ENCODE data around the gene CRYGN. TPM values are rescaled to one million over a fixed set of nuclear protein-coding genes. Genes with fewer than 3 reads are reported as not detected.
A peak's percentile ranks its signal among the peaks of the same experiment; 100 is the strongest.

Gene CRYGN
- total RNA-seq, 2 experiments from 2014 or later, result 0.35 TPM; not detected in 1

- ChIA-PET CTCF (interaction anchor here (1.0 to 1.2 kb wide), 2 partner anchors 10 to 23 kb away, joined by 3 to 4 read pairs; no protein-coding TSS in a partner anchor), POLR2A (no interaction called here)
- H3K36me3 Mint-ChIP-seq (ENCODE audit: low read depth), result peaks cover 84% of the 10 kb centered on the region
Observed at GRCh38 chr7:151470711-151471110, 30.8 kb upstream of the CRYGN start.

GRCh38 chr7:151469281-151469680 is 29.3 kb upstream of the CRYGN start:
- CTCF ChIA-PET, result no interaction called here
- DNase-seq, result no peak

More at GRCh38 chr7:151470711-151471110, 30.8 kb upstream of the CRYGN start:
- Mint-ChIP-seq H3K4me3 (no peak overlapping the region), H3K9me3 (no peaks in the 10 kb centered on the region), H3K27me3 (no peaks in the 10 kb centered on the region), H3K4me1 (peaks cover 58% of the 10 kb centered on the region), H3K27ac (no peak overlapping the region)
- DNase-seq, result no peak

GRCh38 chr7:151468217-151469018 is 28.5 kb upstream of the CRYGN start:
- peaks cover 50% of the 10 kb centered on the region for H3K4me1 Mint-ChIP-seq
- H3K9me3 Mint-ChIP-seq, result peaks cover 7% of the 10 kb centered on the region
- CTCF ChIA-PET, result no interaction called here
- POLR2A ChIA-PET, result no interaction called here
- no peak overlapping the region for H3K4me3 Mint-ChIP-seq
- DNase-seq, result no peak
- H3K36me3 Mint-ChIP-seq (ENCODE audit: low read depth), result peaks cover 94% of the 10 kb centered on the region
- H3K27ac Mint-ChIP-seq, result peak overlapping the region; percentile 29
- H3K27me3 Mint-ChIP-seq, result no peaks in the 10 kb centered on the region

More at GRCh38 chr7:151469281-151469680, 29.3 kb upstream of the CRYGN start:
- H3K36me3 Mint-ChIP-seq (ENCODE audit: low read depth), result peaks cover 94% of the 10 kb centered on the region
- no peaks in the 10 kb centered on the region for H3K9me3 Mint-ChIP-seq
- H3K4me1 Mint-ChIP-seq, result peaks cover 59% of the 10 kb centered on the region
- H3K27ac Mint-ChIP-seq, result peak overlapping the region; percentile 28
- H3K4me3 Mint-ChIP-seq, result no peak overlapping the region
- H3K27me3 Mint-ChIP-seq, result no peaks in the 10 kb centered on the region
- POLR2A ChIA-PET, result no interaction called here

GRCh38 chr7:151465169-151465568 is 25.2 kb upstream of the CRYGN start:
- DNase-seq, result no peak
- peaks cover 5% of the 10 kb centered on the region for H3K27me3 Mint-ChIP-seq
- no peak overlapping the region for H3K27ac Mint-ChIP-seq
- peaks cover 21% of the 10 kb centered on the region for H3K9me3 Mint-ChIP-seq
- ChIA-PET CTCF (no interaction called here), POLR2A (no interaction called here)
- peaks cover 23% of the 10 kb centered on the region for H3K4me1 Mint-ChIP-seq
- H3K36me3 Mint-ChIP-seq (ENCODE audit: low read depth), result peaks cover 79% of the 10 kb centered on the region
- H3K4me3 Mint-ChIP-seq, result no peak overlapping the region

- H3K27ac Mint-ChIP-seq, result no peak overlapping the region
- no peak for DNase-seq
- peaks cover 5% of the 10 kb centered on the region for H3K27me3 Mint-ChIP-seq
- H3K36me3 Mint-ChIP-seq (ENCODE audit: low read depth), result peaks cover 51% of the 10 kb centered on the region
- no peak overlapping the region for H3K4me3 Mint-ChIP-seq
- H3K9me3 Mint-ChIP-seq, result peaks cover 21% of the 10 kb centered on the region
- ChIA-PET POLR2A (interaction anchor here (0.9 to 1.6 kb wide), 3 partner anchors 9 to 58 kb away, joined by 3 read pairs; partner anchors contain the start of gene RHEB), CTCF (interaction anchor here (1.2 kb wide), 1 partner anchor 14 kb away, joined by 3 read pairs; no protein-coding TSS in a partner anchor)
- peaks cover 3% of the 10 kb centered on the region for H3K4me1 Mint-ChIP-seq
Observed at GRCh38 chr7:151462306-151462779, 22.4 kb upstream of the CRYGN start.

GRCh38 chr7:151461942-151462230 is 21.9 kb upstream of the CRYGN start:
- H3K27me3 Mint-ChIP-seq, result peaks cover 5% of the 10 kb centered on the region
- no peak overlapping the region for H3K4me3 Mint-ChIP-seq
- ChIA-PET CTCF (interaction anchor here (1.1 to 1.2 kb wide), 2 partner anchors 13 to 19 kb away, joined by 3 read pairs; no protein-coding TSS in a partner anchor), POLR2A (interaction anchor here (0.9 to 1.6 kb wide), 4 partner anchors 10 to 58 kb away, joined by 3 to 4 read pairs (median 3); partner anchors contain the start of gene RHEB)
- H3K36me3 Mint-ChIP-seq (ENCODE audit: low read depth), result peaks cover 46% of the 10 kb centered on the region
- H3K27ac Mint-ChIP-seq, result no peak overlapping the region
- no peak for DNase-seq
- peaks cover 21% of the 10 kb centered on the region for H3K9me3 Mint-ChIP-seq
- peaks cover 6% of the 10 kb centered on the region for H3K4me1 Mint-ChIP-seq

GRCh38 chr7:151461096-151461941 is 21.4 kb upstream of the CRYGN start:
- ChIA-PET POLR2A (interaction anchor here (0.9 to 1.6 kb wide), 4 partner anchors 11 to 59 kb away, joined by 3 to 4 read pairs (median 3); partner anchors contain the start of gene RHEB), CTCF (interaction anchor here (1.1 to 1.3 kb wide), 3 partner anchors 13 to 19 kb away, joined by 3 to 5 read pairs (median 3); no protein-coding TSS in a partner anchor)
- H3K27me3 Mint-ChIP-seq, result peaks cover 5% of the 10 kb centered on the region
- peaks cover 44% of the 10 kb centered on the region for H3K36me3 Mint-ChIP-seq (ENCODE audit: low read depth)
- peaks cover 6% of the 10 kb centered on the region for H3K4me1 Mint-ChIP-seq
- peaks cover 21% of the 10 kb centered on the region for H3K9me3 Mint-ChIP-seq
- no peak for DNase-seq
- H3K27ac Mint-ChIP-seq, result no peak overlapping the region
- no peak overlapping the region for H3K4me3 Mint-ChIP-seq

GRCh38 chr7:151460474-151460855 is 20.5 kb upstream of the CRYGN start:
- H3K27ac Mint-ChIP-seq, result no peak overlapping the region
- H3K4me1 Mint-ChIP-seq, result peaks cover 5% of the 10 kb centered on the region
- ChIA-PET POLR2A (no interaction called here), CTCF (interaction anchor here (1.1 to 1.3 kb wide), 2 partner anchors 12 to 18 kb away, joined by 3 to 5 read pairs; no protein-coding TSS in a partner anchor)
- H3K27me3 Mint-ChIP-seq, result peaks cover 5% of the 10 kb centered on the region
- no peak overlapping the region for H3K4me3 Mint-ChIP-seq
- H3K36me3 Mint-ChIP-seq (ENCODE audit: low read depth), result peaks cover 35% of the 10 kb centered on the region
- no peak for DNase-seq
- H3K9me3 Mint-ChIP-seq, result peaks cover 21% of the 10 kb centered on the region

GRCh38 chr7:151459726-151460473 is 20.0 kb upstream of the CRYGN start:
- no peak overlapping the region for H3K4me3 Mint-ChIP-seq
- no peak overlapping the region for H3K27ac Mint-ChIP-seq
- DNase-seq, result peak; percentile 13
- H3K4me1 Mint-ChIP-seq, result peaks cover 3% of the 10 kb centered on the region
- ChIA-PET POLR2A (no interaction called here), CTCF (interaction anchor here (1.3 kb wide), 1 partner anchor 12 kb away, joined by 5 read pairs; no protein-coding TSS in a partner anchor)
- H3K36me3 Mint-ChIP-seq (ENCODE audit: low read depth), result peaks cover 30% of the 10 kb centered on the region
- H3K27me3 Mint-ChIP-seq, result peaks cover 5% of the 10 kb centered on the region
- H3K9me3 Mint-ChIP-seq, result peaks cover 21% of the 10 kb centered on the region

GRCh38 chr7:151457534-151457933 is 17.6 kb upstream of the CRYGN start:
- POLR2A ChIA-PET, result no interaction called here
- no peak for DNase-seq
- Mint-ChIP-seq H3K4me3 (no peak overlapping the region), H3K9me3 (peaks cover 6% of the 10 kb centered on the region), H3K36me3 (ENCODE audit: low read depth) (peaks cover 9% of the 10 kb centered on the region), H3K27ac (no peak overlapping the region), H3K4me1 (peaks cover 3% of the 10 kb centered on the region), H3K27me3 (peaks cover 5% of the 10 kb centered on the region)
- CTCF ChIA-PET, result interaction anchor here (1.8 kb wide), 1 partner anchor 8 kb away, joined by 7 read pairs; no protein-coding TSS in a partner anchor

GRCh38 chr7:151456782-151457181 is 16.8 kb upstream of the CRYGN start:
- peak; percentile 8 for DNase-seq
- H3K4me1 Mint-ChIP-seq, result peaks cover 3% of the 10 kb centered on the region
- CTCF ChIA-PET, result interaction anchor here (0.8 to 1.8 kb wide), 2 partner anchors 8 to 13 kb away, joined by 3 to 7 read pairs; no protein-coding TSS in a partner anchor

GRCh38 chr7:151456276-151456675 is 16.3 kb upstream of the CRYGN start:
- Mint-ChIP-seq H3K4me1 (peaks cover 3% of the 10 kb centered on the region), H3K4me3 (no peak overlapping the region), H3K27me3 (peaks cover 8% of the 10 kb centered on the region), H3K36me3 (ENCODE audit: low read depth) (no peaks in the 10 kb centered on the region), H3K27ac (no peak overlapping the region), H3K9me3 (no peaks in the 10 kb centered on the region)
- ChIA-PET POLR2A (no interaction called here), CTCF (interaction anchor here (0.8 kb wide), 1 partner anchor 12 kb away, joined by 3 read pairs; no protein-coding TSS in a partner anchor)
- DNase-seq, result peak; percentile 8

More at GRCh38 chr7:151456782-151457181, 16.8 kb upstream of the CRYGN start:
- H3K9me3 Mint-ChIP-seq, result no peaks in the 10 kb centered on the region
- POLR2A ChIA-PET, result no interaction called here
- no peak overlapping the region for H3K27ac Mint-ChIP-seq
- no peak overlapping the region for H3K4me3 Mint-ChIP-seq
- H3K27me3 Mint-ChIP-seq, result peaks cover 8% of the 10 kb centered on the region
- H3K36me3 Mint-ChIP-seq (ENCODE audit: low read depth), result peaks cover 1% of the 10 kb centered on the region

All from activated CD4-positive, alpha-beta memory T cell treated with anti-CD3 and anti-CD28 coated beads, Interleukin-2, amount 10 ng/mL, durations not matched to agents 7 days and 5 days (primary cell).